AG09319 (cell line): ENCODE measurements around the gene DST.
"Not testable (repeated sequence)": the region's sequence is repeated elsewhere in the genome, so short reads cannot be mapped to it uniquely, and the experiment has no call there.

Experiments used
- DNase-seq: peaks from one replicate; pipeline ENCODE4 v3.0.0-alpha.2; 2010; ENCODE audit warnings: low read depth; ENCODE audit errors: extremely low read depth
- TF ChIP-seq, protein P1 (sequence below): IDR thresholded peaks from 2 replicates; pipeline ENCODE4 v1.5.1; 2011; ENCODE audit warnings: low read depth, mild to moderate bottlenecking, inconsistent platforms, low read length, moderate library complexity

The DST gene

DNA sequence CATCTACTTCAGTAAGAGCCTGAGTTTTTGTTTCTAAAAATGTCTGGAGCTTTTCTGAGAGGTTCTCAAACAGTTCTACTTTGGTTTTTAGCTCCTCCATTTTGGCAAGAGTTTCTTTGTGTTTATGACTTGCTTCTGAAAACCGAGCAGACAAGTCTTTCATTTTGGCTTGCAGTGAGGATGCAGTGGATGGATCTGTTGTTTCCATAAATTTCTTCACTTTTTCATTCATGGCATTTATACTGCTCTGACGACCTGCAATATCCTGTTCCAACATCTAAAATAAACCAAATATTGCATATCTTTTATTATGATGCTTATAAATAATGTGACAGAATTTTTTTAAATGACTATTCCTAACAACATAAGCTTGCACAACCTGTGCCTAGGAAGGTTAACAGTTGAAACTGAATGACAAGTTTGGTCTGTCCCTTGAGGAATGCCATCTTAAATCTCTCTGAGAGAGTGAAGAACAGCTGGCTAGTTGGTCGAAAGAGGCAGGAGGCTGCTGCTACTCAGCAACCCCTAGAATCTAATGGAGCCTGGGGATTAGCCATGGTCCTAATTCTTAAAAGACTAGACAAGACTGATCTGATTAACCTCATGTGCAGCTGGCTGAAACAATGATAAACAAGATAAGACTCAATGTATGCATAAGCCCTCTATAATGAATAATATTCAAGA, 69.8 kb downstream of the DST start:
- no peak for DNase-seq
- TF ChIP-seq, protein P1, sequence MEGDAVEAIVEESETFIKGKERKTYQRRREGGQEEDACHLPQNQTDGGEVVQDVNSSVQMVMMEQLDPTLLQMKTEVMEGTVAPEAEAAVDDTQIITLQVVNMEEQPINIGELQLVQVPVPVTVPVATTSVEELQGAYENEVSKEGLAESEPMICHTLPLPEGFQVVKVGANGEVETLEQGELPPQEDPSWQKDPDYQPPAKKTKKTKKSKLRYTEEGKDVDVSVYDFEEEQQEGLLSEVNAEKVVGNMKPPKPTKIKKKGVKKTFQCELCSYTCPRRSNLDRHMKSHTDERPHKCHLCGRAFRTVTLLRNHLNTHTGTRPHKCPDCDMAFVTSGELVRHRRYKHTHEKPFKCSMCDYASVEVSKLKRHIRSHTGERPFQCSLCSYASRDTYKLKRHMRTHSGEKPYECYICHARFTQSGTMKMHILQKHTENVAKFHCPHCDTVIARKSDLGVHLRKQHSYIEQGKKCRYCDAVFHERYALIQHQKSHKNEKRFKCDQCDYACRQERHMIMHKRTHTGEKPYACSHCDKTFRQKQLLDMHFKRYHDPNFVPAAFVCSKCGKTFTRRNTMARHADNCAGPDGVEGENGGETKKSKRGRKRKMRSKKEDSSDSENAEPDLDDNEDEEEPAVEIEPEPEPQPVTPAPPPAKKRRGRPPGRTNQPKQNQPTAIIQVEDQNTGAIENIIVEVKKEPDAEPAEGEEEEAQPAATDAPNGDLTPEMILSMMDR: no peak

DNA sequence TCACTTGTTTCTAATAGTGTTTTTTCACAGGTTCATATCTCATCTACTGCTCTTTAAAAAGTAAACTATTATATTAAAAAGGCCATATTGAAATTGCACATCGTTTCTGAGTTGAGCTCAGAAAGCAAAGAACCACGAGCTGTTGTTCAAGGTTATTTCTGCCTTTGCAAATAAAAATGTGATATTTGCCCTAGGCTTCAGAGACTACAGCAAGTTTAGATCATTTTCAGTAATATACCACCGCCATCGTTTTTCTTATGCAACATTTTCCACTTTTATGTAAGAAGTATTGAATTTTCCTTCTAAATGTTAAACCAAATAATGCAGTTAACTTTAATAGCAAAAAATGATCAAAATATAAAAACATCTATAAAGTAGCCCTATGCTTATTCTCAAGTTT, 71.1 kb downstream of the DST start:
- no peak for DNase-seq
- TF ChIP-seq, protein P1: no peak

DNA sequence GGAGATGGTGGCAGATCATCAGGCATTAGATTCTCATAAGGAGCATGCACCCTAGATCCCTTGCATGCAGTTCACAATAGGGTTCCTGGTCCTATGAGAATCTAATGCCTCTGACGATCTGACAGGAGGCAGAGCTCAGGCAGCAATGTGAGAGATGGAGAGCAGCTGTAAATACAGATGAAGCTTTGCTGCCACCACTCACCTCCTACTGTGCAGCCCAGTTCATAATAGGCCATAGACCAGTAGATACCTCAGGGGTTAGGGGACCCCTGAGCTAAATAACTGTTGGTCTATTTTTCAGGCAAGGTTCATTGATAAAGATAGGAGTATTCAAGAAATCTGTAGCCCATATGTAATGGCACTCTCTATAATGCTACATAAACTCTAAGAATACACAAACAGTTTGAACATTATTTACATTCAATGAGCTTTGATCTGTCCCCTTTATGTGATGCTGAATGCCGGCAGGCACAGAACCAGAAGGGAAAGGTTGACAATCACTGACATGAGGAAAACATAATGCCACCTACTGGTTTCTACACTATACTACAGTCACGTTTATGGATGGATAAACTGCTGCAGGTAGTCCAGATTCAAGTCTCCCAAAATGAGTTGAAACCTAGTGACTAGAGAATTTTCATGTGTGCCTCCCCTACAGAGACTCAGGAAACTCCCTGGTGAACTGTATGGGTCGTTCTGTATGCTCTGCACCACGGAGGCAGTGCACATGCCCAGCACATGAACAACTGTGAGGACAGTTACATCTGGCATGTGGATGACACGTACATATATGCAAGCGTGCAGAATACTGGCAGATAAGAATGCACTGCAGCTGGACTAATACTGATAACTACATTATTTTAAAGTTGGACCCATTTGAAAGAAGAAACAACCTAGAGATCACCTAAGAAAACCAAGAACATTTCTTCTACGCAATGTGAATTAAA, 72.0 kb downstream of the DST start:
- TF ChIP-seq, protein P1: peak; percentile 57
- DNase-seq: no peak

DNA sequence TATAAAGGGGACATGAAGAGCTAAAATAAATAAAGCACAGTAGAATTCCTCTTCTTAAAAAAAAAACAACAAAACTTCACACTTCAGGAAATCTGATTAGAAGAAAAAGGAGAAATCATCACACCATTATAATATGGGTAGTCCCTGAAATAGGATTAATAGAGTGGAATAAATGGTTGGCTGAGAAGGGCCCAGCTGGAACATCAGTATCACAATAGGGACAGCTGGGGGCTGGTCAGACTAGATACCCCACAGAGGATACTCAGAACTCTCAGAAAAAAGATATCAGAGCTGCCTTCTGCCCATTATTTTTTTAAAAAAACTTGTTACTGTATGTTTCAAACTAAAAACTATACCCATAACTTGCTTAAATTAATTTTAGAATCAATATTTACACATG, 75.2 kb downstream of the DST start:
- DNase-seq: no peak

DNA sequence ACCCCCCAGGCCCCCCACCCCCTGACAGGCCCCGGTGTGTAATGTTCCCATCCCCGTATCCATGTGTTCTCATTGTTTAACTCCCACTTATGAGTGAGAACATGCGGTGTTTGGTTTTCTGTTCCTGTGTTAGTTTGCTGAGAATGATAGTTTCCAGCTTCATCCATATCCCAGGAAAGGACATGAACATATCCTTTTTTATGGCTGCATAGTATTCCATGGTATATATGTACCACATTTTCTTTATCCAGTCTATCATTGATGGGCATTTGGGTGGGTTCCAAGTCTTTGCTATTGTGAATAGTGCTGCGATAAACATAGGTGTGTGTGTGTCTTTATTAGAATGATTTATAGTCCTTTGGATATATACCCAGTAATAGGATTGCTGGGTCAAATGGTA, 80.0 kb downstream of the DST start:
- not testable (repeated sequence) for DNase-seq

More for the DNA sequence above, 75.2 kb downstream of the DST start:
- TF ChIP-seq, protein P1: no peak

DNA sequence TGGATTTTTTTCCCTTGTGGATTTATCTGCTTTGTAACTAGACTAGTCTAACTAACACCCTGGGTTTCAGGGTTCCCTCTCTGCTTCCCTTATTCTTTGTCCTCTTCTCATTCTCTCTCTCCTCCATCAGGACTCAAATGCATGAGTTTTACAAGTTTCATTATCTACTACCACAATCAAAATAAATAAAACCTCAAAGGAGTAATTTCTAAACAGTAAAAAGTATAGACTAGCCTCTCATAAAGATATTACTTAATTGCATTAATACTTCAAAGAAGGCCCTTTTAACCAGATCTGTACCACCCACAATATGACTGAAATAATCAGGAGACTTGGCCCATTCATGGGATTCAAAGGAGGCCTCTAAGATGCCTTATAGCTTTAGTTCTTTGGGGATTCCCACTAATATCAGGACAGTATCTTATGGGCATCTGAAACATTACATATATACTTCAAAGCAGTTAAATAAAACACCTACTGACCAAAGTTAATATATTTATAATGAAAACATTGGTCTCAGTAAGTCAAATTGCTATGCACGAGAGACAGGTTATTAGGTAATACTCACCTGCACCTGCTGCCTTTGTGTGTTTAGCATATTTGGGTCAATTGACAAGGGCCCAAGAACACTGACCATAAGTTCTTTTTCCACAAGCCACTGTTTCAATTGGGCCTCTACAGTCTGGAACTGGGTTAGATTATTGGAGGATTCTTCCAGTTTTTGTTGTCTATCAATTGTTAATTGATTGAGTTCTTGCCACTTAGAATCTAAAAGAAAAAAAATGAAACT, 85.7 kb downstream of the DST start:
- TF ChIP-seq, protein P1: no peak
- no peak for DNase-seq

DNA sequence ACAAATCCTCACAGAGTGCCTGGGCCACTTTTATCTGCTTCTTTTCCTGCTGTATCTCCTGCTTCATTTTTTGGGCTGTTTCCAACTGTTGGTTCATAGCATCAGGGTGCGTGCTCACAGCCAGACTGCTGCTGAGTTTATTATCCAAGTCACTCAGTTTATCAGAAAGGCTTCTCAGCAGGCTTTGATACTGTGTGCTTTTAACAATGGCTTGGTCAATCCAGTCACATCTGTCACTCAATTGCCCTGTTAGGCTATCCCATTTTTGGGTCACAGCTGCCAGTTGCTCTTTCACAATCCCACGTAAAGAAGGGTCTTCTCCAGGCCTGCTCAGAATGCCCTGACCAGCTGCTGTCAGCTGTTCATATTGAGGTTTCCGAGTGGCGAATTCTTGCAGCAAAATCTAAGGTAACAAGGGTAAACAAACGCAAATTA, 87.2 kb downstream of the DST start:
- TF ChIP-seq, protein P1: no peak
- DNase-seq: no peak
